COR-L47 (cell line): Measurements from ENCODE around the gene COL18A1.
"Not testable (repeated sequence)": the region's sequence is repeated elsewhere in the genome, so short reads cannot be mapped to it uniquely, and the experiment has no call there.

Experiments used
- DNase-seq: peaks from one replicate; lab custom pipeline; 2025; lab: John Stamatoyannopoulos, UW

COL18A1 gene

GRCh38 chr21:45522381-45522780 is 117.4 kb downstream of the COL18A1 start:
- no peak for DNase-seq

- no peak for DNase-seq
These were observed 118.0 kb downstream of the COL18A1 start for GRCh38 chr21:45522986-45523385.

GRCh38 chr21:45523411-45524101 is 118.6 kb downstream of the COL18A1 start:
- no peak for DNase-seq

- DNase-seq, result no peak
These were observed 119.8 kb downstream of the COL18A1 start for GRCh38 chr21:45524756-45525152.

- no peak for DNase-seq
These were observed 120.4 kb downstream of the COL18A1 start for GRCh38 chr21:45525153-45525909.

GRCh38 chr21:45525910-45526306 is 120.9 kb downstream of the COL18A1 start:
- DNase-seq, result no peak

- not testable (repeated sequence) for DNase-seq
These were observed 122.4 kb downstream of the COL18A1 start for GRCh38 chr21:45527151-45527999.

GRCh38 chr21:45528028-45528705 is 123.2 kb downstream of the COL18A1 start:
- DNase-seq, result no peak

GRCh38 chr21:45528981-45529784 is 124.2 kb downstream of the COL18A1 start:
- DNase-seq, result no peak

GRCh38 chr21:45529785-45530422 is 124.9 kb downstream of the COL18A1 start:
- DNase-seq, result no peak

GRCh38 chr21:45530423-45531113 is 125.6 kb downstream of the COL18A1 start:
- DNase-seq, result no peak

- DNase-seq, result not testable (repeated sequence)
These were observed 126.1 kb downstream of the COL18A1 start for GRCh38 chr21:45531114-45531392.

GRCh38 chr21:45531393-45532215 is 126.6 kb downstream of the COL18A1 start:
- no peak for DNase-seq

- no peak for DNase-seq
These were observed 127.9 kb downstream of the COL18A1 start for GRCh38 chr21:45532826-45533360.

GRCh38 chr21:45533361-45533845 is 128.4 kb downstream of the COL18A1 start:
- DNase-seq, result no peak

GRCh38 chr21:45533846-45534635 is 129.1 kb downstream of the COL18A1 start:
- DNase-seq, result no peak

- DNase-seq, result no peak
These were observed 129.8 kb downstream of the COL18A1 start for GRCh38 chr21:45534636-45535331.
